SH-SY5Y (cell line): ENCODE data around the gene NOP56.

ENCODE experiments used
- GATA2 ChIP-seq: IDR thresholded peaks from 2 replicates; pipeline ENCODE4 v1.6.1; 2011; ENCODE audit warnings: mild to moderate bottlenecking, low read depth, low read length
- GATA3 ChIP-seq: IDR thresholded peaks from 2 replicates; pipeline ENCODE4 v1.6.1; 2011; ENCODE audit warnings: low read depth, mild to moderate bottlenecking, low read length, moderate library complexity

GRCh38 chr20:2652724-2653555 lies 508 bp downstream of the NOP56 start:
- no peak for TF ChIP-seq GATA2
- TF ChIP-seq GATA3 = no peak
